ENCODE measurements around the gene LBR.

The LBR gene

DNA sequence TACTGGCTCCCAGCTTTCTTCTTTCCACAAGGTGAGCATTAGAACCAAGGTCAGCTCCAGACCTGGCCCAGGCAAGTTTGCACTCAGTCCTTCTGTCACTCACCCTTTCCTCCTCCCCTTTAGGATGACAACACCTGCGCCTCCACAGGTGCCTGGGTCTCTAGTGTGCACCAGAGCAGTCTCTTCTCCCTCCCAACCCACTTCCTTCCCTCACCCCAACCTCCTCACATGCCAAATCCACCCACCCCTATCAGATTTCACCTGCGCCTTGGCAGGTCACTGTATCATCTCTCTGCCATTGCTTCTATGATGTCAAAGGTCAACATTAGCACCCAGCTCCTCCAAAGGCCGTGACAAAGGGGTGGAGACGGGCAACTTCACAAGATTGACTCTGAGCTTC is 38.0 kb downstream of the LBR start:
- Histone ChIP-seq H3K27ac (ENCODE audit: extremely low read depth, low read depth, low read length) (no peak overlapping the region), H3K4me1 (ENCODE audit: control insufficient read depth, insufficient read depth, low read length) (no peaks in the 10 kb centered on the region), H3K9me3 (ENCODE audit: control insufficient read depth, insufficient read depth, low read depth, low read length) (no peaks in the 10 kb centered on the region), H3K36me3 (ENCODE audit: control insufficient read depth in 2 of 2, insufficient read depth in 1 of 2, low read length in 2 of 2) (no peaks in the 10 kb centered on the region), H3K4me3 (ENCODE audit: low read depth, low read length) (no peak overlapping the region)
- CTCF ChIA-PET = interaction anchor here (0.9 kb wide), 1 partner anchor 10 kb away, joined by 3 read pairs; no protein-coding TSS in a partner anchor
- no peak for TF ChIP-seq ZNF146 (tag by site-specific recombination; IDR thresholded peaks at IDR 0.05)
- no peak for TF ChIP-seq ZSCAN16 (tag by site-specific recombination; IDR thresholded peaks at IDR 0.05)
- TF ChIP-seq YY1 (tag by site-specific recombination; IDR thresholded peaks at IDR 0.05) = no peak
- TF ChIP-seq GLI4 (tag by site-specific recombination; IDR thresholded peaks at IDR 0.05) = no peak
- no peak for TF ChIP-seq ZNF707 (tag by site-specific recombination; IDR thresholded peaks at IDR 0.05)
- TF ChIP-seq ZNF843 (tag by site-specific recombination; IDR thresholded peaks at IDR 0.05) = no peak
- peak; percentile 49; the same call in 1 of the 2 replicates for TF ChIP-seq SCRT1 (tag by site-specific recombination; IDR thresholded peaks at IDR 0.05; ENCODE audit: borderline replicate concordance)
- TF ChIP-seq ZNF610 (tag by site-specific recombination; IDR thresholded peaks at IDR 0.05; ENCODE audit: borderline replicate concordance) = no peak
- TF ChIP-seq, protein P1, sequence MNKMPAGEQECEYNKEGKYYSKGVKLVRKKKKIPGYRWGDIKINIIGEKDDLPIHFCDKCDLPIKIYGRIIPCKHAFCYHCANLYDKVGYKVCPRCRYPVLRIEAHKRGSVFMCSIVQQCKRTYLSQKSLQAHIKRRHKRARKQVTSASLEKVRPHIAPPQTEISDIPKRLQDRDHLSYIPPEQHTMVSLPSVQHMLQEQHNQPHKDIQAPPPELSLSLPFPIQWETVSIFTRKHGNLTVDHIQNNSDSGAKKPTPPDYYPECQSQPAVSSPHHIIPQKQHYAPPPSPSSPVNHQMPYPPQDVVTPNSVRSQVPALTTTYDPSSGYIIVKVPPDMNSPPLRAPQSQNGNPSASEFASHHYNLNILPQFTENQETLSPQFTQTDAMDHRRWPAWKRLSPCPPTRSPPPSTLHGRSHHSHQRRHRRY (tag by site-specific recombination; IDR thresholded peaks at IDR 0.05) = no peak
- no peak for TF ChIP-seq ZNF23 (tag by site-specific recombination; IDR thresholded peaks at IDR 0.05; ENCODE audit: borderline replicate concordance)
- TF ChIP-seq, protein P2, sequence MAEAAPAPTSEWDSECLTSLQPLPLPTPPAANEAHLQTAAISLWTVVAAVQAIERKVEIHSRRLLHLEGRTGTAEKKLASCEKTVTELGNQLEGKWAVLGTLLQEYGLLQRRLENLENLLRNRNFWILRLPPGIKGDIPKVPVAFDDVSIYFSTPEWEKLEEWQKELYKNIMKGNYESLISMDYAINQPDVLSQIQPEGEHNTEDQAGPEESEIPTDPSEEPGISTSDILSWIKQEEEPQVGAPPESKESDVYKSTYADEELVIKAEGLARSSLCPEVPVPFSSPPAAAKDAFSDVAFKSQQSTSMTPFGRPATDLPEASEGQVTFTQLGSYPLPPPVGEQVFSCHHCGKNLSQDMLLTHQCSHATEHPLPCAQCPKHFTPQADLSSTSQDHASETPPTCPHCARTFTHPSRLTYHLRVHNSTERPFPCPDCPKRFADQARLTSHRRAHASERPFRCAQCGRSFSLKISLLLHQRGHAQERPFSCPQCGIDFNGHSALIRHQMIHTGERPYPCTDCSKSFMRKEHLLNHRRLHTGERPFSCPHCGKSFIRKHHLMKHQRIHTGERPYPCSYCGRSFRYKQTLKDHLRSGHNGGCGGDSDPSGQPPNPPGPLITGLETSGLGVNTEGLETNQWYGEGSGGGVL (tag by site-specific recombination; IDR thresholded peaks at IDR 0.05) = peak; percentile 51
- no peak for TF ChIP-seq ZFP3 (tag by site-specific recombination; IDR thresholded peaks at IDR 0.05; ENCODE audit: low read depth)
- TF ChIP-seq ZNF654 (tag by site-specific recombination; IDR thresholded peaks at IDR 0.05; ENCODE audit: low read depth) = no peak
- no peak for TF ChIP-seq ZNF114 (tag by site-specific recombination; IDR thresholded peaks at IDR 0.05)
- peak; percentile 58; the same call in 1 of the 2 replicates for TF ChIP-seq EGR2 (tag by site-specific recombination; IDR thresholded peaks at IDR 0.05; ENCODE audit: low read depth)
- TF ChIP-seq SCRT2 (tag by site-specific recombination; IDR thresholded peaks at IDR 0.05) = peak; percentile 85
- TF ChIP-seq, protein P3, sequence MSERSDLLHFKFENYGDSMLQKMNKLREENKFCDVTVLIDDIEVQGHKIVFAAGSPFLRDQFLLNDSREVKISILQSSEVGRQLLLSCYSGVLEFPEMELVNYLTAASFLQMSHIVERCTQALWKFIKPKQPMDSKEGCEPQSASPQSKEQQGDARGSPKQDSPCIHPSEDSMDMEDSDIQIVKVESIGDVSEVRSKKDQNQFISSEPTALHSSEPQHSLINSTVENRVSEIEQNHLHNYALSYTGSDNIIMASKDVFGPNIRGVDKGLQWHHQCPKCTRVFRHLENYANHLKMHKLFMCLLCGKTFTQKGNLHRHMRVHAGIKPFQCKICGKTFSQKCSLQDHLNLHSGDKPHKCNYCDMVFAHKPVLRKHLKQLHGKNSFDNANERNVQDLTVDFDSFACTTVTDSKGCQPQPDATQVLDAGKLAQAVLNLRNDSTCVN (tag by site-specific recombination; optimal IDR thresholded peaks at IDR 0.05) = no peak
- TF ChIP-seq, protein P4, sequence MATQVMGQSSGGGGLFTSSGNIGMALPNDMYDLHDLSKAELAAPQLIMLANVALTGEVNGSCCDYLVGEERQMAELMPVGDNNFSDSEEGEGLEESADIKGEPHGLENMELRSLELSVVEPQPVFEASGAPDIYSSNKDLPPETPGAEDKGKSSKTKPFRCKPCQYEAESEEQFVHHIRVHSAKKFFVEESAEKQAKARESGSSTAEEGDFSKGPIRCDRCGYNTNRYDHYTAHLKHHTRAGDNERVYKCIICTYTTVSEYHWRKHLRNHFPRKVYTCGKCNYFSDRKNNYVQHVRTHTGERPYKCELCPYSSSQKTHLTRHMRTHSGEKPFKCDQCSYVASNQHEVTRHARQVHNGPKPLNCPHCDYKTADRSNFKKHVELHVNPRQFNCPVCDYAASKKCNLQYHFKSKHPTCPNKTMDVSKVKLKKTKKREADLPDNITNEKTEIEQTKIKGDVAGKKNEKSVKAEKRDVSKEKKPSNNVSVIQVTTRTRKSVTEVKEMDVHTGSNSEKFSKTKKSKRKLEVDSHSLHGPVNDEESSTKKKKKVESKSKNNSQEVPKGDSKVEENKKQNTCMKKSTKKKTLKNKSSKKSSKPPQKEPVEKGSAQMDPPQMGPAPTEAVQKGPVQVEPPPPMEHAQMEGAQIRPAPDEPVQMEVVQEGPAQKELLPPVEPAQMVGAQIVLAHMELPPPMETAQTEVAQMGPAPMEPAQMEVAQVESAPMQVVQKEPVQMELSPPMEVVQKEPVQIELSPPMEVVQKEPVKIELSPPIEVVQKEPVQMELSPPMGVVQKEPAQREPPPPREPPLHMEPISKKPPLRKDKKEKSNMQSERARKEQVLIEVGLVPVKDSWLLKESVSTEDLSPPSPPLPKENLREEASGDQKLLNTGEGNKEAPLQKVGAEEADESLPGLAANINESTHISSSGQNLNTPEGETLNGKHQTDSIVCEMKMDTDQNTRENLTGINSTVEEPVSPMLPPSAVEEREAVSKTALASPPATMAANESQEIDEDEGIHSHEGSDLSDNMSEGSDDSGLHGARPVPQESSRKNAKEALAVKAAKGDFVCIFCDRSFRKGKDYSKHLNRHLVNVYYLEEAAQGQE (tag by site-specific recombination; IDR thresholded peaks at IDR 0.05) = peak; percentile 59; the same call in 1 of the 2 replicates
- no peak for TF ChIP-seq MYNN (tag by site-specific recombination; IDR thresholded peaks at IDR 0.05; ENCODE audit: borderline replicate concordance)
- TF ChIP-seq RBAK (tag by site-specific recombination; IDR thresholded peaks at IDR 0.05) = no peak
- TF ChIP-seq ZNF433 (tag by site-specific recombination; IDR thresholded peaks at IDR 0.05; ENCODE audit: low read depth) = no peak
- TF ChIP-seq TCF7L2 (IDR thresholded peaks at IDR 0.05; ENCODE audit: borderline replicate concordance, low read depth, low read length) = no peak
- TF ChIP-seq, protein P5, sequence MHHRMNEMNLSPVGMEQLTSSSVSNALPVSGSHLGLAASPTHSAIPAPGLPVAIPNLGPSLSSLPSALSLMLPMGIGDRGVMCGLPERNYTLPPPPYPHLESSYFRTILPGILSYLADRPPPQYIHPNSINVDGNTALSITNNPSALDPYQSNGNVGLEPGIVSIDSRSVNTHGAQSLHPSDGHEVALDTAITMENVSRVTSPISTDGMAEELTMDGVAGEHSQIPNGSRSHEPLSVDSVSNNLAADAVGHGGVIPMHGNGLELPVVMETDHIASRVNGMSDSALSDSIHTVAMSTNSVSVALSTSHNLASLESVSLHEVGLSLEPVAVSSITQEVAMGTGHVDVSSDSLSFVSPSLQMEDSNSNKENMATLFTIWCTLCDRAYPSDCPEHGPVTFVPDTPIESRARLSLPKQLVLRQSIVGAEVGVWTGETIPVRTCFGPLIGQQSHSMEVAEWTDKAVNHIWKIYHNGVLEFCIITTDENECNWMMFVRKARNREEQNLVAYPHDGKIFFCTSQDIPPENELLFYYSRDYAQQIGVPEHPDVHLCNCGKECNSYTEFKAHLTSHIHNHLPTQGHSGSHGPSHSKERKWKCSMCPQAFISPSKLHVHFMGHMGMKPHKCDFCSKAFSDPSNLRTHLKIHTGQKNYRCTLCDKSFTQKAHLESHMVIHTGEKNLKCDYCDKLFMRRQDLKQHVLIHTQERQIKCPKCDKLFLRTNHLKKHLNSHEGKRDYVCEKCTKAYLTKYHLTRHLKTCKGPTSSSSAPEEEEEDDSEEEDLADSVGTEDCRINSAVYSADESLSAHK (tag by site-specific recombination; IDR thresholded peaks at IDR 0.05) = no peak
- TF ChIP-seq KLF16 (tag by site-specific recombination; IDR thresholded peaks at IDR 0.05) = no peak
- no peak for TF ChIP-seq ZNF302 (tag by site-specific recombination; IDR thresholded peaks at IDR 0.05; ENCODE audit: low read depth)
- POLR2A ChIA-PET = no interaction called here

Data from HEK293 (cell line).